Fibroblast of lung (primary cell): ENCODE measurements around the gene GRIK1. TPM values are rescaled to one million over a fixed set of nuclear protein-coding genes. Genes with fewer than 3 reads are reported as not detected.

Experiments used
- DNase-seq, 2 donors: peaks; one replicate each; pipeline versions ENCODE4 v3.0.0 to v3.0.0-alpha.2; 2010; ENCODE audit warnings: low read depth in 2 of 2
- H2AFZ ChIP-seq: 2 replicates; pipeline ENCODE4 v1.5.1; 2012; ENCODE audit warnings: low read length, control low read depth, inconsistent platforms
- H3K27ac ChIP-seq: 2 replicates; pipeline ENCODE4 v1.5.1; 2011; ENCODE audit warnings: low read length, control low read depth; ENCODE audit not compliant: insufficient read depth
- H3K27me3 ChIP-seq: 2 replicates; pipeline ENCODE4 v1.5.1; 2011; ENCODE audit warnings: mild to moderate bottlenecking, low read length; ENCODE audit not compliant: control insufficient read depth, insufficient read depth
- H3K36me3 ChIP-seq: 2 replicates; pipeline ENCODE4 v1.5.1; 2011; ENCODE audit warnings: low read length; ENCODE audit not compliant: control insufficient read depth, insufficient read depth
- H3K4me1 ChIP-seq: 2 replicates; pipeline ENCODE4 v1.5.1; 2011; ENCODE audit warnings: low read length; ENCODE audit not compliant: control insufficient read depth, insufficient read depth; ENCODE audit errors: extremely low read depth
- H3K4me2 ChIP-seq: 2 replicates; pipeline ENCODE4 v1.5.1; 2011; ENCODE audit warnings: low read length, control low read depth; ENCODE audit not compliant: insufficient read depth; ENCODE audit errors: extremely low read depth
- H3K4me3 ChIP-seq, 4 experiments: fragments of 200-600 bp in 1 of 4; sonication (generic) in 1 of 4; replicated peaks in 1 of 4; 2 replicates each; pipeline ENCODE4 v1.5.1; 2011 to 2016; ENCODE audit warnings: low read length in 4 of 4, low read depth in 3 of 4, mild to moderate bottlenecking in 3 of 4, control low read depth in 2 of 4, inconsistent platforms in 1 of 4, mixed read lengths in 1 of 4; ENCODE audit not compliant: insufficient read depth in 1 of 4; ENCODE audit errors: control extremely low read depth in 1 of 4
- H3K79me2 ChIP-seq: 2 replicates; pipeline ENCODE4 v1.5.1; 2012; ENCODE audit warnings: mild to moderate bottlenecking, low read length, inconsistent platforms; ENCODE audit not compliant: control insufficient read depth, insufficient read depth
- H3K9ac ChIP-seq: 2 replicates; pipeline ENCODE4 v1.5.1; 2011; ENCODE audit warnings: mild to moderate bottlenecking, low read length, control low read depth; ENCODE audit not compliant: insufficient read depth
- H3K9me3 ChIP-seq: 2 replicates; pipeline ENCODE4 v1.5.1; 2012; ENCODE audit warnings: low read depth, low read length; ENCODE audit not compliant: control insufficient read depth, insufficient read depth
- H4K20me1 ChIP-seq: 2 replicates; pipeline ENCODE4 v1.5.1; 2011; ENCODE audit warnings: low read length; ENCODE audit not compliant: control insufficient read depth, insufficient read depth; ENCODE audit errors: extremely low read depth
- EZH2 ChIP-seq: IDR thresholded peaks from 2 replicates; pipeline ENCODE4 v1.5.1; 2012; ENCODE audit warnings: low read length, control low read depth, mild to moderate bottlenecking; ENCODE audit errors: missing control alignments
- polyA plus RNA-seq, 2 donors: library from polyadenylated mRNA; depleted of rRNA in 1 of 2; stranded (reverse) in 1 of 2; unstranded in 1 of 2; fragments of >200 nt; gene quantifications; 2 replicates each; pipeline ENCODE4 v1.2.1, GENCODE V29; 2011 to 2012; ENCODE audit warnings: missing spikeins in 1 of 2
- total RNA-seq: library from RNA; depleted of rRNA; stranded (reverse); fragments of >200 nt; gene quantifications from 2 replicates; pipeline ENCODE4 v1.2.1, GENCODE V29; 2014
- TF ChIP-seq, protein P1 (sequence below), 2 donors: IDR thresholded peaks in 1 of 2; conservative IDR thresholded peaks in 1 of 2; 1 replicate in 1 of 2; 2 replicates in 1 of 2; pipeline ENCODE4 v1.5.1; 2011 to 2012; ENCODE audit warnings: low read length in 2 of 2, control low read depth in 1 of 2, inconsistent platforms in 1 of 2, low read depth in 1 of 2, mild to moderate bottlenecking in 1 of 2

GRIK1 gene
- total and polyA plus RNA-seq, 2 donors (not counting 1 experiment from before 2014, with no cell fraction given), result not detected

DNA sequence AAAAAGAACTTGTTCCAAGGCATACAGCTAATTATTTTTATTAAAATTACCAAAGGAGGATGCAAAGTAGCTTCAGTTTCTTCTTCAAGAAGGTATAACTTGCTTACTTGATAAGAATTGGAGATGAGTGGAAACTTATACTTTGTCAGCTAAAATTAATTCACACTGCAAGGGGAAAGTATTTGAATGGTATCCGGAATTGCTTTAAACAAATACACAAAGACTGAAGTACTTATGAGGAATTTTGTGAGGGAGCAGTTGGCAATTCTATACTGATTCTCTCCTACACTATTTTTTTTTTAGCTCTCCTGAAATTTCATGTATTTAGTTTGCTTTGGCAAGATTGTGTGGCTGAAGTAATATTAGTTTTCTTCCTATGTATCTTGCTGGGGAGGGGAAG lies 39.2 kb upstream of the GRIK1 start:
- DNase-seq, result no peak
- no peak overlapping the region for H3K9ac ChIP-seq
- H3K4me1 ChIP-seq, result no peaks in the 10 kb centered on the region
- H3K27me3 ChIP-seq, result no peaks in the 10 kb centered on the region
- TF ChIP-seq, protein P1, sequence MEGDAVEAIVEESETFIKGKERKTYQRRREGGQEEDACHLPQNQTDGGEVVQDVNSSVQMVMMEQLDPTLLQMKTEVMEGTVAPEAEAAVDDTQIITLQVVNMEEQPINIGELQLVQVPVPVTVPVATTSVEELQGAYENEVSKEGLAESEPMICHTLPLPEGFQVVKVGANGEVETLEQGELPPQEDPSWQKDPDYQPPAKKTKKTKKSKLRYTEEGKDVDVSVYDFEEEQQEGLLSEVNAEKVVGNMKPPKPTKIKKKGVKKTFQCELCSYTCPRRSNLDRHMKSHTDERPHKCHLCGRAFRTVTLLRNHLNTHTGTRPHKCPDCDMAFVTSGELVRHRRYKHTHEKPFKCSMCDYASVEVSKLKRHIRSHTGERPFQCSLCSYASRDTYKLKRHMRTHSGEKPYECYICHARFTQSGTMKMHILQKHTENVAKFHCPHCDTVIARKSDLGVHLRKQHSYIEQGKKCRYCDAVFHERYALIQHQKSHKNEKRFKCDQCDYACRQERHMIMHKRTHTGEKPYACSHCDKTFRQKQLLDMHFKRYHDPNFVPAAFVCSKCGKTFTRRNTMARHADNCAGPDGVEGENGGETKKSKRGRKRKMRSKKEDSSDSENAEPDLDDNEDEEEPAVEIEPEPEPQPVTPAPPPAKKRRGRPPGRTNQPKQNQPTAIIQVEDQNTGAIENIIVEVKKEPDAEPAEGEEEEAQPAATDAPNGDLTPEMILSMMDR (conservative IDR thresholded peaks at IDR 0.05 in 1 of 2, IDR thresholded peaks at IDR 0.05 in 1 of 2; ENCODE audit: low read depth in 1 of 2, low read length in 2 of 2), result no peak
- TF ChIP-seq EZH2, result no peak
- H3K4me2 ChIP-seq, result no peak overlapping the region
- no peaks in the 10 kb centered on the region for H3K79me2 ChIP-seq
- H2AFZ ChIP-seq, result no peak overlapping the region
- no peaks in the 10 kb centered on the region for H4K20me1 ChIP-seq
- no peak overlapping the region for H3K27ac ChIP-seq
- H3K4me3 ChIP-seq, result no peak overlapping the region
- H3K9me3 ChIP-seq, result no peaks in the 10 kb centered on the region
- no peaks in the 10 kb centered on the region for H3K36me3 ChIP-seq

- Histone ChIP-seq H3K27ac (no peak overlapping the region), H3K4me1 (no peaks in the 10 kb centered on the region), H2AFZ (no peak overlapping the region), H3K36me3 (no peaks in the 10 kb centered on the region), H3K9me3 (no peaks in the 10 kb centered on the region), H3K79me2 (no peaks in the 10 kb centered on the region), H4K20me1 (no peaks in the 10 kb centered on the region), H3K4me3 (no peak overlapping the region), H3K9ac (no peak overlapping the region), H3K4me2 (no peak overlapping the region), H3K27me3 (no peaks in the 10 kb centered on the region)
- DNase-seq, result no peak
- TF ChIP-seq, protein P1 (conservative IDR thresholded peaks at IDR 0.05 in 1 of 2, IDR thresholded peaks at IDR 0.05 in 1 of 2; ENCODE audit: low read depth in 1 of 2, low read length in 2 of 2), result no peak
- TF ChIP-seq EZH2, result no peak
Measured at GRCh38 chr21:29975776-29976175, 36.0 kb upstream of the GRIK1 start.

DNA sequence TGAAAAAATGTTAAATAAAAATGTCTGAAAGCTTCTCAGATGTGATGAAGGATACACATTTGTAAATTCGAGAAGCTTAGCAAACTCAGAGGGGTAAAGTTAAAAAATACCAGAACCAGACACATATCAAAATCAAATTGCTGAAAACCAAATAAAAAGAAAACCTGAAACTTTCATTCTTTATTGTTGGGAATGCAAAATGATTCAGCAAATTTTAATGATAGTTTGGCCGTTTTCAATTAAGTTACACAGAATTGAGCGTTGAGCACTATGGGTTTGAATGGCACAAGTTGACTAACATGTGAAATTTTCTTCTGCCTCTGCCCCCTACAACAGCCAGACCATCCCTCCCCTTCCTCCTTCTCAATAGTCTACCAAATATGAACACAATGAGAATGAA lies 33.5 kb upstream of the GRIK1 start:
- Histone ChIP-seq H4K20me1 (no peaks in the 10 kb centered on the region), H3K27me3 (no peaks in the 10 kb centered on the region), H3K36me3 (no peaks in the 10 kb centered on the region)

More for the DNA sequence above, 33.5 kb upstream of the GRIK1 start:
- Histone ChIP-seq H3K4me3 (no peak overlapping the region), H2AFZ (no peak overlapping the region), H3K9ac (no peak overlapping the region), H3K79me2 (no peaks in the 10 kb centered on the region), H3K27ac (no peak overlapping the region), H3K4me1 (no peaks in the 10 kb centered on the region), H3K9me3 (no peaks in the 10 kb centered on the region), H3K4me2 (no peak overlapping the region)
- TF ChIP-seq, protein P1 (conservative IDR thresholded peaks at IDR 0.05 in 1 of 2, IDR thresholded peaks at IDR 0.05 in 1 of 2; ENCODE audit: low read depth in 1 of 2, low read length in 2 of 2), result no peak
- no peak for TF ChIP-seq EZH2
- DNase-seq, result no peak
